Duodenal mucosa (tissue), 2 donors: ENCODE results near the gene TFEB.

ENCODE experiments used
- H3K27ac ChIP-seq: one replicate; pipeline ENCODE4 v1.7.0; 2013; ENCODE audit warnings: low read depth, low read length
- H3K27me3 ChIP-seq, 2 donors: one replicate each; pipeline ENCODE4 v1.7.0; 2013; ENCODE audit warnings: low read length in 2 of 2, control low read depth in 1 of 2; ENCODE audit not compliant: insufficient read depth in 2 of 2, control insufficient read depth in 1 of 2
- H3K36me3 ChIP-seq, 2 donors: one replicate each; pipeline ENCODE4 v1.7.0; 2013; ENCODE audit warnings: low read length in 2 of 2, control low read depth in 1 of 2; ENCODE audit not compliant: insufficient read depth in 2 of 2, control insufficient read depth in 1 of 2
- H3K4me1 ChIP-seq, 2 donors: one replicate each; pipeline ENCODE4 v1.7.0; 2013; ENCODE audit warnings: low read length in 2 of 2, control low read depth in 1 of 2; ENCODE audit not compliant: insufficient read depth in 2 of 2, control insufficient read depth in 1 of 2
- H3K4me3 ChIP-seq, 2 donors: one replicate each; pipeline ENCODE4 v1.7.0; 2013; ENCODE audit warnings: low read length in 2 of 2, low read depth in 1 of 2
- H3K9ac ChIP-seq, 2 donors: one replicate each; pipeline ENCODE4 v1.7.0; 2013; ENCODE audit warnings: low read length in 2 of 2, low read depth in 1 of 2
- H3K9me3 ChIP-seq, 2 donors: one replicate each; pipeline ENCODE4 v1.7.0; 2013; ENCODE audit warnings: low read length in 2 of 2, control low read depth in 1 of 2; ENCODE audit not compliant: control insufficient read depth in 1 of 2

The TFEB gene

GRCh38 chr6:41699063-41699462 is 36.3 kb downstream of the TFEB start:
- Histone ChIP-seq H3K4me1 (peaks cover 0 to 3% of the 10 kb centered on the region in 2 donors), H3K27ac (no peak overlapping the region), H3K9ac (no peak overlapping the region), H3K36me3 (peaks cover 0 to 3% of the 10 kb centered on the region in 2 donors), H3K27me3 (no peaks in the 10 kb centered on the region), H3K9me3 (no peaks in the 10 kb centered on the region), H3K4me3 (no peak overlapping the region)

GRCh38 chr6:41697861-41698781 is 37.3 kb downstream of the TFEB start:
- Histone ChIP-seq H3K4me1 (no peaks in the 10 kb centered on the region), H3K9me3 (no peaks in the 10 kb centered on the region), H3K4me3 (no peak overlapping the region), H3K36me3 (peaks cover 0 to 3% of the 10 kb centered on the region in 2 donors), H3K27me3 (no peaks in the 10 kb centered on the region), H3K9ac (no peak overlapping the region), H3K27ac (no peak overlapping the region)

GRCh38 chr6:41696788-41697187 is 38.6 kb downstream of the TFEB start:
- H3K4me1 ChIP-seq, result no peaks in the 10 kb centered on the region
- H3K27ac ChIP-seq, result no peak overlapping the region
- H3K9me3 ChIP-seq, result no peaks in the 10 kb centered on the region
- no peak overlapping the region for H3K4me3 ChIP-seq
- H3K36me3 ChIP-seq, result peaks cover 0 to 3% of the 10 kb centered on the region in 2 donors
- no peak overlapping the region for H3K9ac ChIP-seq
- no peaks in the 10 kb centered on the region for H3K27me3 ChIP-seq

- Histone ChIP-seq H3K9me3 (no peaks in the 10 kb centered on the region), H3K27ac (no peak overlapping the region), H3K9ac (no peak overlapping the region), H3K4me3 (no peak overlapping the region), H3K27me3 (no peaks in the 10 kb centered on the region), H3K36me3 (peaks cover 0 to 3% of the 10 kb centered on the region in 2 donors), H3K4me1 (no peaks in the 10 kb centered on the region)
Observed at GRCh38 chr6:41695825-41696224, 39.6 kb downstream of the TFEB start.

- H3K9ac ChIP-seq, result no peak overlapping the region
- no peaks in the 10 kb centered on the region for H3K9me3 ChIP-seq
- H3K27me3 ChIP-seq, result no peaks in the 10 kb centered on the region
- peaks cover 5 to 7% of the 10 kb centered on the region in 2 donors for H3K36me3 ChIP-seq
- no peak overlapping the region for H3K4me3 ChIP-seq
- H3K27ac ChIP-seq, result no peak overlapping the region
- no peaks in the 10 kb centered on the region for H3K4me1 ChIP-seq
Observed at GRCh38 chr6:41694815-41695526, 40.4 kb downstream of the TFEB start.

GRCh38 chr6:41693281-41694240 is 41.8 kb downstream of the TFEB start:
- no peaks in the 10 kb centered on the region for H3K9me3 ChIP-seq
- H3K36me3 ChIP-seq, result peaks cover 5 to 13% of the 10 kb centered on the region in 2 donors
- H3K4me3 ChIP-seq, result no peak overlapping the region
- no peaks in the 10 kb centered on the region for H3K4me1 ChIP-seq
- H3K27me3 ChIP-seq, result no peaks in the 10 kb centered on the region
- H3K27ac ChIP-seq, result no peak overlapping the region
- no peak overlapping the region for H3K9ac ChIP-seq

GRCh38 chr6:41692730-41693129 is 42.7 kb downstream of the TFEB start:
- H3K27ac ChIP-seq, result no peak overlapping the region
- H3K27me3 ChIP-seq, result no peaks in the 10 kb centered on the region
- H3K36me3 ChIP-seq, result peaks cover 5 to 13% of the 10 kb centered on the region in 2 donors
- H3K9ac ChIP-seq, result no peak overlapping the region
- no peaks in the 10 kb centered on the region for H3K9me3 ChIP-seq
- H3K4me1 ChIP-seq, result peaks cover 0 to 2% of the 10 kb centered on the region in 2 donors
- H3K4me3 ChIP-seq, result no peak overlapping the region

GRCh38 chr6:41692080-41692675 is 43.2 kb downstream of the TFEB start:
- Histone ChIP-seq H3K36me3 (peaks cover 5 to 17% of the 10 kb centered on the region in 2 donors), H3K4me3 (no peak overlapping the region), H3K9me3 (no peaks in the 10 kb centered on the region), H3K4me1 (peaks cover 0 to 7% of the 10 kb centered on the region in 2 donors), H3K27me3 (no peaks in the 10 kb centered on the region), H3K27ac (no peak overlapping the region), H3K9ac (no peak overlapping the region)

- H3K36me3 ChIP-seq, result peaks cover 5 to 23% of the 10 kb centered on the region in 2 donors
- no peaks in the 10 kb centered on the region for H3K27me3 ChIP-seq
- no peak overlapping the region for H3K27ac ChIP-seq
- peaks cover 0 to 8% of the 10 kb centered on the region in 2 donors for H3K4me1 ChIP-seq
- H3K9ac ChIP-seq, result no peak overlapping the region
- no peak overlapping the region for H3K4me3 ChIP-seq
- H3K9me3 ChIP-seq, result no peaks in the 10 kb centered on the region
Observed at GRCh38 chr6:41691426-41692079, 43.9 kb downstream of the TFEB start.
